Mucosa of rectum (tissue), 2 donors: Measurements from ENCODE around the gene ZNF438.

Experiments used
- H3K27ac ChIP-seq, 2 donors: one replicate each; pipeline ENCODE4 v1.7.0; 2013; ENCODE audit warnings: inconsistent platforms in 2 of 2, low read depth in 2 of 2, low read length in 2 of 2
- H3K27me3 ChIP-seq, 2 donors: one replicate each; pipeline ENCODE4 v1.7.0; 2013; ENCODE audit warnings: low read length in 2 of 2; ENCODE audit not compliant: control insufficient read depth in 2 of 2, insufficient read depth in 2 of 2
- H3K36me3 ChIP-seq, 2 donors: one replicate each; pipeline ENCODE4 v1.7.0; 2013; ENCODE audit warnings: low read length in 2 of 2; ENCODE audit not compliant: control insufficient read depth in 2 of 2, insufficient read depth in 2 of 2
- H3K4me1 ChIP-seq, 2 donors: one replicate each; pipeline ENCODE4 v1.7.0; 2013; ENCODE audit warnings: low read length in 2 of 2, mild to moderate bottlenecking in 1 of 2; ENCODE audit not compliant: control insufficient read depth in 2 of 2, insufficient read depth in 2 of 2
- H3K4me3 ChIP-seq, 2 donors: one replicate each; pipeline ENCODE4 v1.7.0; 2013; ENCODE audit warnings: low read length in 2 of 2
- H3K9ac ChIP-seq, 2 donors: one replicate each; pipeline ENCODE4 v1.7.0; 2013; ENCODE audit warnings: low read length in 2 of 2, low read depth in 1 of 2, mild to moderate bottlenecking in 1 of 2
- H3K9me3 ChIP-seq, 2 donors: one replicate each; pipeline ENCODE4 v1.7.0; 2013; ENCODE audit warnings: low read length in 2 of 2; ENCODE audit not compliant: control insufficient read depth in 2 of 2
- donor health status: healthy.
- donor health status: Normal muscosa, but diverticular disease.

The ZNF438 gene

DNA sequence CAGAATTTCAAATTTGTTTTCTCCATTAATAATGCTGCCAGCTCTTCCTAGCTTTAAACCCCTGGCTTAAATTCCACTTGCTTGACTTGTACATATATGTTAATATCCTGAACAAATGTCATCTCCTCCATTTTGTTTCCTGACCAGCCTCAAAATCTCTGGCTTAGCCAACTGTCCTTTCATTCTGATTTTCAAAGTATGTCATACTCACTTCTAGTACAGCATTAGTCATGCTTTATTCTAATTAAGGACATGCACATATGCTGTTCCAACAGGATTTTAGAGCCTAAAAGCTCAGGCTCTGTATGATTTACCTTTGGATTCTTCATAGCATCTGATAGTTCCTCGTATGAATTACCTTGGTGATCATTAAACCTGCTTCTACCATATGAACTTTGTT lies 158.3 kb downstream of the ZNF438 start:
- Histone ChIP-seq H3K27ac (no peak overlapping the region), H3K4me3 (no peak overlapping the region), H3K27me3 (no peaks in the 10 kb centered on the region), H3K9ac (no peak overlapping the region), H3K4me1 (no peaks in the 10 kb centered on the region), H3K36me3 (peaks cover 0 to 5% of the 10 kb centered on the region in 2 donors), H3K9me3 (no peaks in the 10 kb centered on the region)

- Histone ChIP-seq H3K9me3 (no peaks in the 10 kb centered on the region), H3K36me3 (peaks cover 0 to 5% of the 10 kb centered on the region in 2 donors), H3K9ac (no peak overlapping the region), H3K4me3 (no peak overlapping the region), H3K27me3 (no peaks in the 10 kb centered on the region), H3K27ac (no peak overlapping the region), H3K4me1 (no peaks in the 10 kb centered on the region)
Measured at GRCh38 chr10:30870896-30871295, 160.8 kb downstream of the ZNF438 start.

- Histone ChIP-seq H3K36me3 (no peaks in the 10 kb centered on the region), H3K9me3 (no peaks in the 10 kb centered on the region), H3K4me1 (no peaks in the 10 kb centered on the region), H3K27ac (no peak overlapping the region), H3K9ac (no peak overlapping the region), H3K27me3 (no peaks in the 10 kb centered on the region), H3K4me3 (no peak overlapping the region)
Measured at GRCh38 chr10:30869566-30869965, 162.1 kb downstream of the ZNF438 start.

DNA sequence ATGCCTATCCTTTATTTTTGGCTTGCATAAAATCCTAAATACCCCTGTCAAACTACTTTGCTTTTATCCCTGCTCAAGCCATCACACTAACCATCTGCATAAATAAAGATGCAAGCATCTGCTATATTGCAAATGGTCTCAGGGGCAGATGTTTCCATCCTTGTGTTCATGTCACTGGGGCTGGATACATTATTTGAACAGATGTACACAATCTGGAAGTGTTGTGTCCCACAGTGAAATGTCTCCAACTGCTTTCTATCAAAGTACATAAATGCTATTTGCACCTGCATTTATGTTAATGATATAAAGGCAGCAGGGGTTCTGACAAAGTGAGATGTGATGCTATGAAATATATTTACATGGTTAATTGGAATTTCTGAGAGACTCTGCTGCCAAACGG lies 163.1 kb downstream of the ZNF438 start:
- Histone ChIP-seq H3K4me3 (no peak overlapping the region), H3K4me1 (no peaks in the 10 kb centered on the region), H3K36me3 (no peaks in the 10 kb centered on the region), H3K27ac (no peak overlapping the region), H3K27me3 (no peaks in the 10 kb centered on the region), H3K9me3 (no peaks in the 10 kb centered on the region), H3K9ac (no peak overlapping the region)

DNA sequence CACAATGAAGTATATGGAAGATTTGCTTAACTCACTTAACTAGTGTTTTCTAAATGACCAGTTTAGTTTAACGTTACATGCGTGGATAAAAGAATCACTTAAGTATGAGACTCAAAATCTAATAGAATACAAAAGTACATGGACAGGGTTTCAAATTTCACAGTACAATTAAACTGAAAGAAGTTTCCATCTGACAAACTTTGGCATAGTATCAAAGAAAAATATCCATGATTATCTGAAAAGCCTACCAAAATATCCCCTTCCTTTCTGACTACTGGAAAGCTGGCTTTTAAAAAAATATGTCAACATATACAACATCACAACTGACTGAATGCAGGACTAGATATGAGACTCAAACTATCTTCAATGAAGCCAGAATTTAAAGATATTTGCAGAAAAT lies 164.8 kb downstream of the ZNF438 start:
- no peak overlapping the region for H3K9ac ChIP-seq
- H3K4me3 ChIP-seq, result no peak overlapping the region
- no peaks in the 10 kb centered on the region for H3K27me3 ChIP-seq
- no peaks in the 10 kb centered on the region for H3K9me3 ChIP-seq
- H3K27ac ChIP-seq, result no peak overlapping the region
- H3K4me1 ChIP-seq, result peaks cover 0 to 3% of the 10 kb centered on the region in 2 donors
- H3K36me3 ChIP-seq, result no peaks in the 10 kb centered on the region

GRCh38 chr10:30865141-30865926 lies 166.3 kb downstream of the ZNF438 start:
- Histone ChIP-seq H3K9ac (no peak overlapping the region), H3K36me3 (no peaks in the 10 kb centered on the region), H3K4me3 (no peak overlapping the region), H3K27me3 (no peaks in the 10 kb centered on the region), H3K9me3 (no peaks in the 10 kb centered on the region), H3K4me1 (peaks cover 0 to 3% of the 10 kb centered on the region in 2 donors), H3K27ac (no peak overlapping the region)

GRCh38 chr10:30863516-30864210 lies 168.0 kb downstream of the ZNF438 start:
- no peak overlapping the region for H3K4me3 ChIP-seq
- H3K4me1 ChIP-seq, result peaks cover 0 to 3% of the 10 kb centered on the region in 2 donors
- no peaks in the 10 kb centered on the region for H3K27me3 ChIP-seq
- no peaks in the 10 kb centered on the region for H3K9me3 ChIP-seq
- no peak overlapping the region for H3K27ac ChIP-seq
- no peaks in the 10 kb centered on the region for H3K36me3 ChIP-seq
- no peak overlapping the region for H3K9ac ChIP-seq

DNA sequence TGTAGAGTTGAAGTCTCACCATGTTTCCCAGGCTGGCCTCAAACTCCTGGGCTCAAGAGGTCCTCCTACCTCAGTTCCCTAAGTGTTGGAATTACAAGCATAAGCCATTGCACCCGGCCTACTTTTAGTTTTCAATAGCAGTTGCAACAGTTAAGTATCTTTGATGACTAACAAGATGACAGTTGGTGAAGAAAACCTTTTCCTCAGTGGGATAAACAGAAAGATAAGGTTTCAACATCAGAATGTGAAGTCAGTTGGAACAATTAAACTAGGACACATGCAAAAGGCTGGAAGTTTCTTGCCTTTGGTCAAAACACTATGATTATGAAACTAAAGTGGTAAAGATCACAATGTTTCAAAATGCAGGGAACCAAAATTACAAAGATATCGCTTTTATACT lies 169.2 kb downstream of the ZNF438 start:
- Histone ChIP-seq H3K27ac (no peak overlapping the region), H3K36me3 (no peaks in the 10 kb centered on the region)

DNA sequence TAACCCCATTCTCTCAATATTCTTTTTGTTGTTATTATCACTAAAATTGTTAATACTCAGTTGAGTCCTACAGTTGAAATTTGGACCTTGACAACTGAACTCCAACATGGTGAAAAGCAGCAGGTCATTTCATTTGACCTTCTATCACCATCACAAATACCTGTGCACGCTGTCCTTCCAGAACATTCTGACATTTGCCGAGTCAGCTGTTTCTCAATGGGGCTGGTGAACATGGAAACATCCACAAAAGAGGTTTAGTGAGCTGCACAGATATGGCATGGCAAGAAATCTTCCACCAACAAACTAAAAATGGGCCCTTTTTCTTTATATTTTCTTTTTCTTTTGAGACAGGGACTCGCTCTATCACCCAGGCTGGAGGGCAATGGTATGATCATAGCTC lies 169.7 kb downstream of the ZNF438 start:
- Histone ChIP-seq H3K9ac (no peak overlapping the region), H3K27ac (no peak overlapping the region), H3K4me3 (no peak overlapping the region), H3K4me1 (peaks cover 0 to 3% of the 10 kb centered on the region in 2 donors), H3K27me3 (no peaks in the 10 kb centered on the region), H3K36me3 (no peaks in the 10 kb centered on the region), H3K9me3 (no peaks in the 10 kb centered on the region)

More for the DNA sequence above, 169.2 kb downstream of the ZNF438 start:
- Histone ChIP-seq H3K9ac (no peak overlapping the region), H3K9me3 (no peaks in the 10 kb centered on the region), H3K27me3 (no peaks in the 10 kb centered on the region), H3K4me3 (no peak overlapping the region), H3K4me1 (peaks cover 0 to 3% of the 10 kb centered on the region in 2 donors)

DNA sequence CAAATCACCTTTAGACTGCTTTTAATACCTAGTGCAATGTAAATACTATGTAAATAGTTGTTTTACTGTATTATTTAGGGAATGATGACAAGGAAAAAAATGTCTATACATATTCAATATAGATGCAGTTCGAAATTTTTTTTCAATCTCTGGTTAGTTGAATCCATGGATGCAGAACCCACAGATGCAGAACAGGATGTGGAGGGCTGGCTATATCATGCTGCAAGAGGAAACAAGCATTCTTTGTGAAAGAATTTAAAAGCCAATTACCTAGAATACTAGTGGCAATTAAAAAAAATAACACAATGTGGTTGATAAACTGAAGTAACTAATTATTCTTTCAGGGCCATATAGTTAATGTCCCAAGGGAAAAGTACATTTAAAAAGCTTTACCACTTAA lies 170.4 kb downstream of the ZNF438 start:
- no peaks in the 10 kb centered on the region for H3K9me3 ChIP-seq
- peaks cover 0 to 3% of the 10 kb centered on the region in 2 donors for H3K4me1 ChIP-seq
- H3K4me3 ChIP-seq, result no peak overlapping the region
- H3K27ac ChIP-seq, result no peak overlapping the region
- H3K36me3 ChIP-seq, result no peaks in the 10 kb centered on the region
- H3K27me3 ChIP-seq, result no peaks in the 10 kb centered on the region
- H3K9ac ChIP-seq, result no peak overlapping the region
